ENCODE data around the gene RPL13.

Gene RPL13

GRCh38 chr16:89548344-89549006, 12.0 kb upstream of the RPL13 start:
- no peak for DNase-seq (ENCODE audit: low read depth in 2 of 2)
- TF ChIP-seq CTCF (IDR thresholded peaks at IDR 0.05; ENCODE audit: low read depth, low read length): no peak
- H3K4me3 ChIP-seq (replicated peaks in 1 of 2; ENCODE audit: low read depth in 2 of 2, low read length in 2 of 2): no peak overlapping the region

GRCh38 chr16:89549007-89549700, 11.3 kb upstream of the RPL13 start:
- no peak for DNase-seq (ENCODE audit: low read depth in 2 of 2)
- no peak for TF ChIP-seq CTCF (IDR thresholded peaks at IDR 0.05; ENCODE audit: low read depth, low read length)
- no peak overlapping the region for H3K4me3 ChIP-seq (replicated peaks in 1 of 2; ENCODE audit: low read depth in 2 of 2, low read length in 2 of 2)

DNA sequence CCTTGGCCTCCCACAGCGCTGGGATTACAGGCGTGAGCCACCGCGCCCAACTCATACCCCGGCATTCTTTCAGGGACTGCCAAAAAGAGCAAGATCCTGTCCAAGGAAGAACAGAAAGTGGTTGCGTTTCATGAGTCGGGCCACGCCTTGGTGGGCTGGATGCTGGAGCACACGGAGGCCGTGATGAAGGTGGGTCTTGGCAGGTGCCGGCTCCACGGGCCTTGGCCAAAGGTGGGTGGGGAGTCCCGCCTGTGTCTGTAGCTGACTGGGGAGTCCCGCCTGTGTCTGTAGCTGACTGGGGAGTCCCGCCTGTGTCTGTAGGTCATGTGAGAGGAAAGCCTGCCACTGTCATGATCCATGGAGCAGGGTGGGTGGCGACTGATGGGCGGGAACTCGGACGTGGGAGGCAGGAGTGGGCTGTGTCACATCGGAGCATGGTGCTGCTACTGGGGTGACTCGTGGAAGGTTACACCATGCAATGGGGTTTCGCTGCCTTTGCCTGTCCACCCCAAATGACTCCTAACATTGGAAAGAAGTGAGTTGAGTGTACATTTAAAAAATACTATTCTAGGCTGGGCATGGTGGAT, 10.0 kb upstream of the RPL13 start:
- H3K4me3 ChIP-seq (replicated peaks in 1 of 2; ENCODE audit: low read depth in 2 of 2, low read length in 2 of 2): no peak overlapping the region
- TF ChIP-seq CTCF (IDR thresholded peaks at IDR 0.05; ENCODE audit: low read depth, low read length): no peak
- DNase-seq (ENCODE audit: low read depth in 2 of 2): no peak

DNA sequence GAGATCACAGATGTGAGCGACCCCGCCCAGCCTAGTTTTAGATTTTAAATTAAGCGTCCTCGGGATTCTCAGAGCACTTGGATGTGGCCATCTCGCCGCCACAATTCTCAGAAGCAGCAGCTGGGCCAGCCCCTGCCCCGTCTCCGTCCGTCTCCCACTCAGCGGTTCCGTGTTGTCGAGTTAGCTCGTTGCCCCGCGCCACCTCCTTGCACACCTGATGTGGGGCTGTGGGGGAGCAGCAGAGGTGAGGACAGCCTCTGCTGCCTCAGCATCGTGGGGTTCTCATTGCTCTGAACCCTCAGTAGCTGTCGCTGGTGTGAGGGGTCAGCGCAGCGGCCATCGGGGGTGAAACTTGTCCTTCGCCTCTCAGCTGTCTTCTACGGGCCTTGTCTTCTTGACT, 8.2 kb upstream of the RPL13 start:
- no peak for DNase-seq (ENCODE audit: low read depth in 2 of 2)
- no peak overlapping the region for H3K4me3 ChIP-seq (replicated peaks in 1 of 2; ENCODE audit: low read depth in 2 of 2, low read length in 2 of 2)
- TF ChIP-seq CTCF (IDR thresholded peaks at IDR 0.05; ENCODE audit: low read depth, low read length): no peak

DNA sequence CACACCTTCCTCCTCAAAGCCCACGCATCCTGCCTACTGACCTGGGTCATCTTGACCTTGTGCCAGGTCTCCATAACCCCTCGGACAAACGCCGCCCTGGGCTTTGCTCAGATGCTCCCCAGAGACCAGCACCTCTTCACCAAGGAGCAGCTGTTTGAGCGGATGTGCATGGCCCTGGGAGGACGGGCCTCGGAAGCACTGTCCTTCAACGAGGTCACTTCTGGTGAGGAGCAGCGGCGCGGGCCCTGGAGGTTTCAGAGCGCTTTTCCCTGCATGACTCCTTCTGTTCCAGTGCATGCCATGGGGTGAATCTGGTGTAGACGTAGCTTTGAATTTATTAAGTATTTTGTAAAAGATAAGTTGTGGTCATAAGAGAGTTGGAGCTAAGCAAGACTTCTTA, 7.6 kb upstream of the RPL13 start:
- H3K4me3 ChIP-seq (replicated peaks in 1 of 2; ENCODE audit: low read depth in 2 of 2, low read length in 2 of 2): no peak overlapping the region
- DNase-seq (ENCODE audit: low read depth in 2 of 2): no peak
- no peak for TF ChIP-seq CTCF (IDR thresholded peaks at IDR 0.05; ENCODE audit: low read depth, low read length)

GRCh38 chr16:89553733-89554132, 6.7 kb upstream of the RPL13 start:
- DNase-seq (ENCODE audit: low read depth in 2 of 2): no peak
- no peak overlapping the region for H3K4me3 ChIP-seq (replicated peaks in 1 of 2; ENCODE audit: low read depth in 2 of 2, low read length in 2 of 2)
- no peak for TF ChIP-seq CTCF (IDR thresholded peaks at IDR 0.05; ENCODE audit: low read depth, low read length)

All from cardiac fibroblast (primary cell).